ENCODE results near the gene DKK3.

DNA sequence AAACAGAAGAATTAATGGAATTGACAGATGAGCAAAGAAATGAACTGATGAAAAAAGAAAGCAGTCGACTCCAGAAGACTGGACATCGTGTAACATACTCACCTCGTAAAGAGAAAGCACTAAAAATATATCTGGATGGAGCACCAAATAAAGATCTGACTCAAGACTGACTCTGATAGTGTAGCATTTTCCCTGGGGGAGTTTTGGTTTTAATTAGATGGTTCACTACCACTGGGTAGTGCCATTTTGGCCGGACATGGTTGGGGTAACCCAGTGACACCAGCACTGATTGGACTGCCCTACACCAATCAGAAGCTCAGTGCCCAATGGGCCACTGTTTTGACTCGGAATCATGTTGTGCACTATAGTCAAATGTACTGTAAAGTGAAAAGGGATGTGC, 52.4 kb downstream of the DKK3 start:
- TF ChIP-seq SNAI2 (CRISPR knock-in tag; IDR thresholded peaks at IDR 0.05): no peak
- TF ChIP-seq, protein P1, sequence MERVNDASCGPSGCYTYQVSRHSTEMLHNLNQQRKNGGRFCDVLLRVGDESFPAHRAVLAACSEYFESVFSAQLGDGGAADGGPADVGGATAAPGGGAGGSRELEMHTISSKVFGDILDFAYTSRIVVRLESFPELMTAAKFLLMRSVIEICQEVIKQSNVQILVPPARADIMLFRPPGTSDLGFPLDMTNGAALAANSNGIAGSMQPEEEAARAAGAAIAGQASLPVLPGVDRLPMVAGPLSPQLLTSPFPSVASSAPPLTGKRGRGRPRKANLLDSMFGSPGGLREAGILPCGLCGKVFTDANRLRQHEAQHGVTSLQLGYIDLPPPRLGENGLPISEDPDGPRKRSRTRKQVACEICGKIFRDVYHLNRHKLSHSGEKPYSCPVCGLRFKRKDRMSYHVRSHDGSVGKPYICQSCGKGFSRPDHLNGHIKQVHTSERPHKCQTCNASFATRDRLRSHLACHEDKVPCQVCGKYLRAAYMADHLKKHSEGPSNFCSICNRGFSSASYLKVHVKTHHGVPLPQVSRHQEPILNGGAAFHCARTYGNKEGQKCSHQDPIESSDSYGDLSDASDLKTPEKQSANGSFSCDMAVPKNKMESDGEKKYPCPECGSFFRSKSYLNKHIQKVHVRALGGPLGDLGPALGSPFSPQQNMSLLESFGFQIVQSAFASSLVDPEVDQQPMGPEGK (CRISPR knock-in tag; IDR thresholded peaks at IDR 0.05; ENCODE audit: borderline replicate concordance): no peak

Data from SK-N-SH treated with all-trans-retinoic acid at 6 μM for 48 hours (cell line).